Esophagus (tissue), 2 donors: ENCODE data around the gene CACNA2D3. TPM values are rescaled to one million over a fixed set of nuclear protein-coding genes. Genes with fewer than 3 reads are reported as not detected.
"Not testable (repeated sequence)": the region's sequence is repeated elsewhere in the genome, so short reads cannot be mapped to it uniquely, and the experiment has no call there.

Experiments
- H3K27ac ChIP-seq, 2 donors: one replicate each; pipeline ENCODE4 v1.5.1; 2013; ENCODE audit warnings: low read depth in 2 of 2, mild to moderate bottlenecking in 2 of 2, inconsistent platforms in 1 of 2, low read length in 1 of 2, moderate library complexity in 1 of 2
- H3K27me3 ChIP-seq, 2 donors: one replicate each; pipeline ENCODE4 v1.6.1; 2013; ENCODE audit warnings: low read length in 2 of 2, control low read depth in 1 of 2, mild to moderate bottlenecking in 1 of 2; ENCODE audit not compliant: insufficient read depth in 2 of 2, control insufficient read depth in 1 of 2
- H3K36me3 ChIP-seq, 2 donors: one replicate each; pipeline ENCODE4 v1.6.1; 2013; ENCODE audit warnings: low read length in 1 of 2; ENCODE audit not compliant: control insufficient read depth in 2 of 2, insufficient read depth in 2 of 2
- H3K4me1 ChIP-seq, 2 donors: one replicate each; pipeline ENCODE4 v1.6.1; 2013; ENCODE audit warnings: low read length in 1 of 2; ENCODE audit not compliant: control insufficient read depth in 2 of 2, insufficient read depth in 2 of 2
- H3K4me3 ChIP-seq, 2 donors: one replicate each; pipeline ENCODE4 v1.5.1; 2013; ENCODE audit warnings: low read length in 2 of 2, mild to moderate bottlenecking in 2 of 2, low read depth in 1 of 2, moderate library complexity in 1 of 2
- H3K9me3 ChIP-seq, 2 donors: one replicate each; pipeline ENCODE4 v1.6.1; 2013; ENCODE audit warnings: mild to moderate bottlenecking in 2 of 2, low read depth in 1 of 2, low read length in 1 of 2, moderate library complexity in 1 of 2; ENCODE audit not compliant: control insufficient read depth in 2 of 2, insufficient read depth in 1 of 2
- WGBS, 2 donors: extraction: QIAGEN DNeasy Blood & Tissue Kit; methylation state at CpG; one replicate each; pipeline ENCODE4 v1.1.7; 2013; 5-methylcytosine and 5-hydroxymethylcytosine counted together
- polyA plus RNA-seq, 2 donors: library from polyadenylated mRNA; stranded (reverse); fragments of 200-250 nt; gene quantifications; one replicate each; pipeline ENCODE4 v1.2.3, GENCODE V29; 2013
- donor health status: healthy with polysubstance abuse.
- donor health status: Bipolar disorder and iron deficiency.

CACNA2D3 gene
- polyA plus RNA-seq, 2 donors, result 1.7 to 1.8 TPM

GRCh38 chr3:54970895-54971294 is 848.5 kb downstream of the CACNA2D3 start:
- H3K27ac ChIP-seq, result no peak overlapping the region
- H3K9me3 ChIP-seq, result no peaks in the 10 kb centered on the region
- no peaks in the 10 kb centered on the region for H3K4me1 ChIP-seq
- no peaks in the 10 kb centered on the region for H3K36me3 ChIP-seq
- no peaks in the 10 kb centered on the region for H3K27me3 ChIP-seq
- H3K4me3 ChIP-seq, result no peak overlapping the region
- 18 to 33% methylated on average over 1 of the region's 1 CpG for WGBS, 2 donors

DNA sequence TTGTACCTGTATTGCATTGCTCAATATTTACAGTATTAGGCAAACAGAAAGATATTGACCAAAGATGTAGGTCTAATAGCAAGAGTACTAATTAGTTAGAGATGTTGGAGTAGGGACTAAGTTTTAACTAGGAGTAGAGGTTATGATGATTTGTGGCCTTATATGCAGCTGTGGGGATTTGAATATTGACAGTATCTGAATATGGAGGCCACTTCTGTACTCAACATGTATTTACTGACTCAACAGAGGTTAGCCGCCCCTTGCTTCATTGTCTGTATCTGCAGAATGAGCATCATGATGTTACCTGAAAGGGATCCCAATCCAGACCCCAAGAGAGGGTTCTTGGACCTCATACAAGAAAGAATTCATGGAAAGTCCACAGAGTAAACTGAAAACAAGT is 855.1 kb downstream of the CACNA2D3 start:
- H3K27ac ChIP-seq, result no peak overlapping the region
- no peaks in the 10 kb centered on the region for H3K9me3 ChIP-seq
- no peaks in the 10 kb centered on the region for H3K27me3 ChIP-seq
- no peaks in the 10 kb centered on the region for H3K36me3 ChIP-seq
- H3K4me3 ChIP-seq, result no peak overlapping the region
- no peaks in the 10 kb centered on the region for H3K4me1 ChIP-seq
- 97% methylated on average over 1 of the region's 1 CpG for WGBS, 2 donors

GRCh38 chr3:54977946-54978345 is 855.6 kb downstream of the CACNA2D3 start:
- not testable (repeated sequence) for H3K36me3 ChIP-seq, H3K27me3 ChIP-seq, H3K9me3 ChIP-seq, H3K27ac ChIP-seq, H3K4me1 ChIP-seq, H3K4me3 ChIP-seq
- 67 to 79% methylated on average over 4 of the region's 4 CpGs for WGBS, 2 donors

GRCh38 chr3:54982807-54983206 is 860.5 kb downstream of the CACNA2D3 start:
- Histone ChIP-seq H3K27me3 (no peaks in the 10 kb centered on the region), H3K4me3 (no peak overlapping the region), H3K4me1 (peaks cover 0 to 3% of the 10 kb centered on the region in 2 donors), H3K36me3 (no peaks in the 10 kb centered on the region), H3K27ac (no peak overlapping the region), H3K9me3 (no peaks in the 10 kb centered on the region)
- WGBS, 2 donors, result 85 to 93% methylated on average over 4 of the region's 4 CpGs

DNA sequence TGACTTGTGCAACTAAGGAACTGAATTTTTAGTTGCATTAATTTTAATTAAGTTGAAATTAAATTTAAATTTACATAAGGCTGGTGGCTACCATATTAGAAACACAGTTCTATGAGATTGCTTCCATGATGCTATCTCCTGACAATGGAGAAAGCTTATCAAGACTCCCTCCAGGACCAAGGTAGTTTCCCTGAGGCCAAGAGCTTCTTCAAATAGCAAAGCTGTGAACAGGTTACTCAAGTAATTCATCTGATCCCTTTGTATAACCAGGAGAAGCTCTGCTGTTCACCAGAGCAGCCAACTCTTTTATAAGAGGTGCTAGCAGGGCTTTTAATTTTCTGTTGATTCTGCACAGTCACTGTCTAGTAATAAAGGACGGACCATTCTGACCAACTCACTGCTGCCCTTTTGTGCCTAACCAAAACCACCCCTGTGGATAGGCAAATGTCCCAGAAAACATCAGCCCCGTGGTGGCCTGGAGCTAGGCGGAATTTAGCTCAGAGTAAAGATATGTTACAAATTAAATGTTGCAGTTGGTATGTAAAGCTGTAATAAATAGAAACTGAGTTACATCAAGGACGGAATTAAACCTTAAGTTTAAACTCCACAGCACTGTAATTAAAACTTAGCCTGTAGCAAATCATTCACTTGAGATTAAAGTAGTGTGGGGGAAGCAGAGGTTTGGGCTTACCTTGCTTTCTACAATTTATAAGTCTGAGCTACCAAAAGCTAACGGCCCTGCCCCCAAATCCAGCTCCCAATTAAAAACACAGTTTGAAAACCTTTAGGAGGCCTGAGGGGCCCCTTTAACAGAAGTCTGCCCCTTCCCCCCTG is 861.1 kb downstream of the CACNA2D3 start:
- 73 to 80% methylated on average over 5 of the region's 5 CpGs for WGBS, 2 donors
- H3K4me3 ChIP-seq, result no peak overlapping the region

DNA sequence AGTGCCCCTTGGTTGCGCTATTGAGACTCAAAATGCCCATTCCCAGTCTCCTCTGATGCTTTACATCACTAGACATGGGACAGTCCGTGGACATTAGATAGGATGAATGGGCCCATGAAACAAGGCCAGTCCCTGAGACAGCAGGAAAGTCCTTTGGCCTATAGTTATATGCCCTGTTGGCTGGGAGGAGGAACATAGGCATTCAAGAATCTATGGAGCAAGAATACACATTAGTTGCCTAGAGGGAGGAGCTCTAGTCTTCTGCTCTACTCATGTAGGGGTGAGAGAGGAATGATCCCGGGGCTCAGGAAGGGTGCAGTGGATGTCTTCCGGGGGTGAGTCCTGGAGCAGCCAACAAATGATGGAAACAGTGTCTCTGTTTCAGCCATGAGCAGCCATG is 863.5 kb downstream of the CACNA2D3 start:
- H3K4me3 ChIP-seq, result no peak overlapping the region
- no peaks in the 10 kb centered on the region for H3K36me3 ChIP-seq
- 81 to 83% methylated on average over 4 of the region's 4 CpGs for WGBS, 2 donors
- no peaks in the 10 kb centered on the region for H3K27me3 ChIP-seq
- H3K9me3 ChIP-seq, result no peaks in the 10 kb centered on the region
- no peak overlapping the region for H3K27ac ChIP-seq
- H3K4me1 ChIP-seq, result peaks cover 0 to 3% of the 10 kb centered on the region in 2 donors

More for the DNA sequence above, 861.1 kb downstream of the CACNA2D3 start:
- no peaks in the 10 kb centered on the region for H3K9me3 ChIP-seq
- no peaks in the 10 kb centered on the region for H3K36me3 ChIP-seq
- no peak overlapping the region for H3K27ac ChIP-seq
- peaks cover 0 to 3% of the 10 kb centered on the region in 2 donors for H3K4me1 ChIP-seq
- H3K27me3 ChIP-seq, result no peaks in the 10 kb centered on the region

DNA sequence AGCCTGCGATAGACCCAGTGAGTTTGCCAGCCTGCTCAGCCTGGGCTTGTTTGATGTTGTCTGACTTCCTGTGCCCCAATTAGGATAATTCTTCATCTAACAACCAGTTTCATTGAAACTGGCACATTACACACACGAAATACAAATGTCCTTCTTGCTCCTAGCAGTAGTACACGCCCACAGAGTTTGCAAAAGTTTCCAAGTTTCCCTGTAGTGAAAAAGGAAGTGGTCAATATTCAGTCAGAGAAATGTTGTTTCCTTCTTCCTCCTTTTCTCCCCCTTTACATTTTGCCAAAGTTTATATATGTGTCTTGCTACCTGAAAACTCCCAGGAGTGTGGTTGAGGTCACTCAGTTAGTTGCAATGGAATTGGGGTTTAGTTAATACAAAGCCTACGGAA is 863.9 kb downstream of the CACNA2D3 start:
- Histone ChIP-seq H3K9me3 (no peaks in the 10 kb centered on the region), H3K36me3 (no peaks in the 10 kb centered on the region), H3K4me1 (peaks cover 0 to 3% of the 10 kb centered on the region in 2 donors), H3K27me3 (no peaks in the 10 kb centered on the region), H3K4me3 (no peak overlapping the region), H3K27ac (no peak overlapping the region)
- 57 to 69% methylated on average over 4 of the region's 4 CpGs for WGBS, 2 donors

DNA sequence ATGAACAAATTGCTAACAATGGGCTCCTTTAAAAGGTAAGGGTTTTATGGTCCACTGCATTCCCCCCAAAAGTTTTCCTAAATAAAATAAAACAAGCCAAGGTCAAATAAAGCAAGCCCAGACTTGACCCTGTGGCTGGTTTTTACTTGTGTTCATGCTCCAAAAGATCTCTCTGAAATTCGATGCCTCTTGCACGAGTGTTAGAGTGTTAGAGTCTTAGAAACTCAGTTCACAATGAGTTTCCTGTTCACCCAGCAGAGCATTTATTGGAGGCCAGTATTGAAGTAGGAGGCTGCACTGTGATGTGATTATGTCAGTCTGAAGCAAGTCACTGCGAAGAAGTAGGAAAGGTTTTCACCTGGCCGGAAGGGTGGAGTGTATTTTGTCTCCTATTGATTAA is 865.4 kb downstream of the CACNA2D3 start:
- H3K27me3 ChIP-seq, result no peaks in the 10 kb centered on the region
- no peaks in the 10 kb centered on the region for H3K36me3 ChIP-seq
- peaks cover 0 to 3% of the 10 kb centered on the region in 2 donors for H3K4me1 ChIP-seq
- no peak overlapping the region for H3K27ac ChIP-seq
- H3K4me3 ChIP-seq, result no peak overlapping the region
- WGBS, 2 donors, result 54 to 70% methylated on average over 4 of the region's 4 CpGs
- no peaks in the 10 kb centered on the region for H3K9me3 ChIP-seq

DNA sequence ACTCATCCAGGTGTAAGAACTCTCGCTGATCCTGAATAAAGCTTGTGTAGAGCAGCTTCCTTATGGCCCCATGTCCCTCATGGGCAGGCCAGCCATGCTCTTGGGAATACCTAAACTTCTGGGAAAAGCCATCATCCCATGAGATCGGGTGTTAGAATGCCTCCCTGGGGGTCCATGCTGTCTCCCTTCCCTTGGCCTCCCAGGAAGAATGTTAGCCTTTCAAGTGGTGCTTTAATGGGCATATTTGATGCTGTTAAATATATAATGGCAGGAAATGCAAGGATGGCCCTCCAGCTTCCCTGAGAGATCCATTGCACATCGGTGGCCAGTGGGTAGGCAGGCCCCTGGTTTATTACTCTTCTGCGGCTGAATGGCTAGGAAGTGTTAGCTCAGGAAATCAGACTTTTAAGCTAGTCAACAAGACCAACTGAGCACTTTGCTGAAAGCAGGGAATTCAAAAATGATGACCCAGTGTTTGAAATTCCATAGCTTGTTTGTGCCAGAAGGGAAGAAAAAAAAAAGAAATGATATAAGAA is 866.0 kb downstream of the CACNA2D3 start:
- Histone ChIP-seq H3K27me3 (no peaks in the 10 kb centered on the region), H3K27ac (no peak overlapping the region), H3K4me1 (peaks cover 0 to 3% of the 10 kb centered on the region in 2 donors), H3K9me3 (no peaks in the 10 kb centered on the region), H3K36me3 (no peaks in the 10 kb centered on the region), H3K4me3 (no peak overlapping the region)
- WGBS, 2 donors, result 64 to 71% methylated on average over 4 of the region's 4 CpGs
